Ishikawa (cell line): Measurements from ENCODE around the gene TOR1AIP2.

Source experiments
- CEBPB ChIP-seq: IDR thresholded peaks from 2 replicates; pipeline ENCODE4 v1.6.1; 2012
- CREB1 ChIP-seq: IDR thresholded peaks from 2 replicates; pipeline ENCODE4 v1.6.1; 2012; ENCODE audit warnings: low read depth
- EGR1 ChIP-seq: IDR thresholded peaks from 2 replicates; pipeline ENCODE4 v1.6.1; 2012
- EP300 ChIP-seq: IDR thresholded peaks from 2 replicates; pipeline ENCODE4 v1.6.1; 2012; ENCODE audit warnings: borderline replicate concordance
- FOXM1 ChIP-seq: IDR thresholded peaks from 2 replicates; pipeline ENCODE4 v1.6.1; 2012; ENCODE audit warnings: low read depth, borderline replicate concordance
- MAX ChIP-seq: IDR thresholded peaks from 2 replicates; pipeline ENCODE4 v1.6.1; 2012
- NFIC ChIP-seq: IDR thresholded peaks from 2 replicates; pipeline ENCODE4 v1.6.1; 2012
- RAD21 ChIP-seq: IDR thresholded peaks from 2 replicates; pipeline ENCODE4 v1.6.1; 2012; ENCODE audit warnings: low read depth
- REST ChIP-seq: IDR thresholded peaks from 2 replicates; pipeline ENCODE4 v1.6.1; 2012; ENCODE audit warnings: low read depth, mild to moderate bottlenecking
- TAF1 ChIP-seq: IDR thresholded peaks from 2 replicates; pipeline ENCODE4 v1.6.1; 2012; ENCODE audit warnings: low read depth, mild to moderate bottlenecking
- TCF12 ChIP-seq: IDR thresholded peaks from 2 replicates; pipeline ENCODE4 v1.6.1; 2012; ENCODE audit warnings: low read depth
- TEAD4 ChIP-seq: IDR thresholded peaks from 2 replicates; pipeline ENCODE4 v1.6.1; 2012
- USF1 ChIP-seq: IDR thresholded peaks from 2 replicates; pipeline ENCODE4 v1.6.1; 2012
- YY1 ChIP-seq: IDR thresholded peaks from 2 replicates; pipeline ENCODE4 v1.6.1; 2012; ENCODE audit warnings: low read depth
- ZBTB7A ChIP-seq: IDR thresholded peaks from 2 replicates; pipeline ENCODE4 v1.6.1; 2012; ENCODE audit warnings: low read depth

Gene TOR1AIP2

GRCh38 chr1:179807691-179808485, 69.7 kb downstream of the TOR1AIP2 start:
- TF ChIP-seq ZBTB7A (no peak), TEAD4 (no peak), USF1 (no peak), CREB1 (no peak), MAX (no peak), FOXM1 (no peak), RAD21 (no peak)

- TF ChIP-seq RAD21 (no peak), TAF1 (no peak), REST (no peak), CREB1 (no peak), CEBPB (no peak), EP300 (no peak), EGR1 (no peak), USF1 (no peak), TEAD4 (no peak), MAX (no peak), YY1 (no peak), ZBTB7A (no peak), TCF12 (no peak), NFIC (no peak), FOXM1 (no peak)
Measured at GRCh38 chr1:179807291-179807690, 70.3 kb downstream of the TOR1AIP2 start.

- TF ChIP-seq TAF1 = no peak
- TF ChIP-seq TEAD4 = no peak
- no peak for TF ChIP-seq EP300
- TF ChIP-seq NFIC = no peak
- no peak for TF ChIP-seq USF1
- no peak for TF ChIP-seq CREB1
- TF ChIP-seq RAD21 = no peak
- no peak for TF ChIP-seq YY1
- no peak for TF ChIP-seq TCF12
- TF ChIP-seq MAX = no peak
- TF ChIP-seq REST = no peak
- TF ChIP-seq CEBPB = no peak
Measured at GRCh38 chr1:179806333-179806732, 71.3 kb downstream of the TOR1AIP2 start.

- no peak for TF ChIP-seq ZBTB7A
- TF ChIP-seq TAF1 = no peak
- no peak for TF ChIP-seq RAD21
- no peak for TF ChIP-seq USF1
- no peak for TF ChIP-seq REST
- TF ChIP-seq TEAD4 = no peak
- TF ChIP-seq MAX = no peak
- TF ChIP-seq EGR1 = no peak
- TF ChIP-seq NFIC = no peak
- TF ChIP-seq TCF12 = no peak
- no peak for TF ChIP-seq YY1
- TF ChIP-seq EP300 = no peak
Measured at GRCh38 chr1:179805291-179806195, 72.1 kb downstream of the TOR1AIP2 start.
